DOHH2 (cell line): Measurements from ENCODE around the gene CDH12.

Source experiments
- EZH2phosphoT487 ChIP-seq: fragments of 200-600 bp; sonication (generic); IDR thresholded peaks from 2 replicates; pipeline ENCODE4 v1.6.1; 2017; ENCODE audit warnings: borderline replicate concordance, mild to moderate bottlenecking, antibody characterized with exemption, low read length, moderate library complexity, mixed read lengths
- TF ChIP-seq, protein P1 (sequence below): fragments of 200-600 bp; sonication (generic); IDR thresholded peaks from one replicate; pipeline ENCODE4 v1.5.1; 2014; ENCODE audit warnings: antibody characterized with exemption, mild to moderate bottlenecking, low read depth, low read length; ENCODE audit not compliant: poor library complexity, severe bottlenecking

DNA sequence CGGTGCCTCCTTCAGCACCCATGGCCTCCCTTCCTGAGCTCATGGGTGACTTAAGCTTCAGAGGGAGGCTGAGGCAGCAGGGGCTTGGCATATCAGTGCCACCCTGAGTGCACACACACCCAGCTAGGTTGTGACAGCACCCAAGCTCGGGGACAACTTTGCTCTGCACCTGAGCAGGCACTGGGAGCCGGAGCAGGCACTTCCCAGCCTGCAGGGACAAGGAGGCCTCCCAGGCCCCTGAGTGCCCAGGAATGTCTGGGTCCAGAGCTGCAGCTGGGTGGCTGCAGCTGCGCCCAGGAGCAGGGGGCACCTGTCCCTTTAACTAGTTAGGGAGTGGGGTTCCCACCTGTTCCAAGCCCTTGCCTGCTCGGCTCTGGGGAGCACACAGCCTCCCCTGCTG, 48.7 kb upstream of the CDH12 start:
- TF ChIP-seq, protein P1, sequence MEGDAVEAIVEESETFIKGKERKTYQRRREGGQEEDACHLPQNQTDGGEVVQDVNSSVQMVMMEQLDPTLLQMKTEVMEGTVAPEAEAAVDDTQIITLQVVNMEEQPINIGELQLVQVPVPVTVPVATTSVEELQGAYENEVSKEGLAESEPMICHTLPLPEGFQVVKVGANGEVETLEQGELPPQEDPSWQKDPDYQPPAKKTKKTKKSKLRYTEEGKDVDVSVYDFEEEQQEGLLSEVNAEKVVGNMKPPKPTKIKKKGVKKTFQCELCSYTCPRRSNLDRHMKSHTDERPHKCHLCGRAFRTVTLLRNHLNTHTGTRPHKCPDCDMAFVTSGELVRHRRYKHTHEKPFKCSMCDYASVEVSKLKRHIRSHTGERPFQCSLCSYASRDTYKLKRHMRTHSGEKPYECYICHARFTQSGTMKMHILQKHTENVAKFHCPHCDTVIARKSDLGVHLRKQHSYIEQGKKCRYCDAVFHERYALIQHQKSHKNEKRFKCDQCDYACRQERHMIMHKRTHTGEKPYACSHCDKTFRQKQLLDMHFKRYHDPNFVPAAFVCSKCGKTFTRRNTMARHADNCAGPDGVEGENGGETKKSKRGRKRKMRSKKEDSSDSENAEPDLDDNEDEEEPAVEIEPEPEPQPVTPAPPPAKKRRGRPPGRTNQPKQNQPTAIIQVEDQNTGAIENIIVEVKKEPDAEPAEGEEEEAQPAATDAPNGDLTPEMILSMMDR = no peak
- no peak for TF ChIP-seq EZH2phosphoT487
